Tibial artery (tissue), 4 donors: ENCODE data around the gene HOMER1.

Source experiments
- DNase-seq, 2 donors: peaks; one replicate each; pipeline ENCODE4 v3.0.0-alpha.2; 2019
- H3K27ac ChIP-seq, 2 donors: fragments of 200-600 bp; sonication (generic) in 1 of 2; 1 replicate in 1 of 2; 2 replicates in 1 of 2; pipeline ENCODE4 v1.5.1; 2018 to 2019; ENCODE audit warnings: mild to moderate bottlenecking in 1 of 2
- H3K27me3 ChIP-seq, 2 donors: fragments of 200-600 bp; sonication (generic) in 1 of 2; one replicate each; pipeline versions ENCODE4 v1.5.1 to v1.6.0; 2016 to 2019
- H3K36me3 ChIP-seq, 3 donors: fragments of 200-600 bp; sonication (generic) in 2 of 3; one replicate each; pipeline ENCODE4 v1.5.1; 2016 to 2019; ENCODE audit warnings: mild to moderate bottlenecking in 2 of 3
- H3K4me1 ChIP-seq, 4 donors: fragments of 200-600 bp; sonication (generic) in 2 of 4; 1 replicate in 3 of 4; 2 replicates in 1 of 4; pipeline ENCODE4 v1.5.1; 2016 to 2019
- H3K4me3 ChIP-seq, 2 donors: fragments of 200-600 bp; sonication (generic) in 1 of 2; 1 replicate in 1 of 2; 2 replicates in 1 of 2; pipeline ENCODE4 v1.5.1; 2018 to 2019; ENCODE audit warnings: mild to moderate bottlenecking in 2 of 2
- H3K9me3 ChIP-seq, 3 donors: fragments of 200-600 bp; sonication (generic) in 1 of 3; one replicate each; pipeline ENCODE4 v1.5.1; 2016 to 2019
- CTCF ChIP-seq, 2 experiments: fragments of 200-600 bp in 1 of 2; fragments of 450-650 bp in 1 of 2; IDR thresholded peaks; one replicate each; pipeline ENCODE4 v1.5.1; 2017 to 2019; ENCODE audit warnings: antibody characterized with exemption in 2 of 2, mild to moderate bottlenecking in 1 of 2, moderate library complexity in 1 of 2
- intact Hi-C: fragments of 100-400 bp; cut with DNase I; formaldehyde crosslinking; loops from one replicate; pipeline ENCODE4 v1.15.0; 2023; ENCODE audit warnings: low total_unique reads

The HOMER1 gene

GRCh38 chr5:79503794-79504495 lies 10.0 kb downstream of the HOMER1 start:
- Histone ChIP-seq H3K4me3 (no peak overlapping the region), H3K27me3 (no peaks in the 10 kb centered on the region), H3K9me3 (no peaks in the 10 kb centered on the region), H3K27ac (no peak overlapping the region), H3K4me1 (no peaks in the 10 kb centered on the region), H3K36me3 (no peaks in the 10 kb centered on the region)
- no peak for TF ChIP-seq CTCF (IDR thresholded peaks at IDR 0.05)
- intact Hi-C loops: no loop called here
- DNase-seq: no peak

- H3K27me3 ChIP-seq: no peaks in the 10 kb centered on the region
- H3K9me3 ChIP-seq: no peaks in the 10 kb centered on the region
- intact Hi-C loops: no loop called here
- no peak for DNase-seq
- TF ChIP-seq CTCF (IDR thresholded peaks at IDR 0.05): no peak
- H3K4me1 ChIP-seq: no peaks in the 10 kb centered on the region
- no peak overlapping the region for H3K4me3 ChIP-seq
- no peaks in the 10 kb centered on the region for H3K36me3 ChIP-seq
- H3K27ac ChIP-seq: no peak overlapping the region
These were observed 14.2 kb downstream of the HOMER1 start for GRCh38 chr5:79499640-79500273.

GRCh38 chr5:79495311-79495710 lies 18.6 kb downstream of the HOMER1 start:
- no peaks in the 10 kb centered on the region for H3K36me3 ChIP-seq
- intact Hi-C loops: no loop called here
- H3K4me1 ChIP-seq: no peaks in the 10 kb centered on the region
- DNase-seq: no peak
- no peaks in the 10 kb centered on the region for H3K27me3 ChIP-seq
- no peak for TF ChIP-seq CTCF (IDR thresholded peaks at IDR 0.05)
- no peak overlapping the region for H3K4me3 ChIP-seq
- H3K9me3 ChIP-seq: no peaks in the 10 kb centered on the region
- H3K27ac ChIP-seq: no peak overlapping the region

- H3K9me3 ChIP-seq: no peaks in the 10 kb centered on the region
- no peaks in the 10 kb centered on the region for H3K27me3 ChIP-seq
- no peaks in the 10 kb centered on the region for H3K36me3 ChIP-seq
- DNase-seq: no peak
- H3K4me1 ChIP-seq: no peaks in the 10 kb centered on the region
- H3K27ac ChIP-seq: no peak overlapping the region
- intact Hi-C loops: no loop called here
- TF ChIP-seq CTCF (IDR thresholded peaks at IDR 0.05): no peak
- H3K4me3 ChIP-seq: no peak overlapping the region
These were observed 20.2 kb downstream of the HOMER1 start for GRCh38 chr5:79493596-79494345.

- no peak for DNase-seq
- H3K36me3 ChIP-seq: no peaks in the 10 kb centered on the region
- H3K9me3 ChIP-seq: no peaks in the 10 kb centered on the region
- no peak for TF ChIP-seq CTCF (IDR thresholded peaks at IDR 0.05)
- intact Hi-C loops: no loop called here
- H3K4me1 ChIP-seq: no peaks in the 10 kb centered on the region
- H3K27ac ChIP-seq: no peak overlapping the region
- no peak overlapping the region for H3K4me3 ChIP-seq
- H3K27me3 ChIP-seq: no peaks in the 10 kb centered on the region
These were observed 22.1 kb downstream of the HOMER1 start for GRCh38 chr5:79491690-79492317.
